GM23338 (cell line): Measurements from ENCODE around the gene WIPF3.

Source experiments
- CREB1 ChIP-seq: fragments of 250-450 bp; sonication (Bioruptor Pico); IDR thresholded peaks from 2 replicates; pipeline ENCODE4 v1.5.0; 2020; ENCODE audit warnings: low read depth, mild to moderate bottlenecking, moderate library complexity
- ETS1 ChIP-seq: IDR thresholded peaks from 2 replicates; pipeline ENCODE4 v1.6.1; 2016; ENCODE audit warnings: antibody characterized with exemption
- EZH2 ChIP-seq: fragments of 200-600 bp; sonication (generic); IDR thresholded peaks from one replicate; pipeline ENCODE4 v1.8.0; 2017; ENCODE audit warnings: antibody characterized with exemption, mild to moderate bottlenecking, low read depth; ENCODE audit not compliant: unreplicated experiment
- EZH2phosphoT487 ChIP-seq: fragments of 200-600 bp; sonication (generic); IDR thresholded peaks from one replicate; pipeline ENCODE4 v1.8.1; 2018; ENCODE audit warnings: antibody characterized with exemption; ENCODE audit not compliant: unreplicated experiment
- POLR2AphosphoS5 ChIP-seq: IDR thresholded peaks from 2 replicates; pipeline ENCODE4 v1.6.1; 2016; ENCODE audit warnings: antibody characterized with exemption, low read depth
- TF ChIP-seq, protein P1 (sequence below), 2 experiments: fragments of 200-600 bp in 1 of 2; sonication (generic) in 1 of 2; conservative IDR thresholded peaks; 2 replicates each; pipeline versions ENCODE4 v1.5.1 to v1.6.1; 2016 to 2017; ENCODE audit warnings: antibody characterized with exemption in 2 of 2, low read depth in 2 of 2, mild to moderate bottlenecking in 2 of 2, moderate library complexity in 1 of 2

DNA sequence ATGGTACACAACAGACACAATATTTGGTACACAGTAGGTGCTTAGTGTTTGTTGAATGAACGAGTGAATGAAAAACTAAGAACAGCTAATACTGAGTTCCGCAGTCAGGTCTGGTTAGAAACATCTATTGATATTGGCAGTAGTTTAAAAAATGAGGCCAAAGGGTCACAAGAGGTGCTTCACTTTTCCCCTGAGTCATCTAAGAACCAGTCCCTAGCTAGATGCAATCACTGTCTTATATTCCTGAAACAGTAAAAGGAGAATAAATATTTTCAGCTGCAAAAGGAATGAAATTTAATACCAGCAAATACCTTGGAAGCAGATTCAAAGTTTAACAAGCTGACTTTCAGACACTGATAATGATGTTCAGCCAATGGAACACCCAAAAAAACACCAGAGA is 128.8 kb downstream of the WIPF3 start:
- TF ChIP-seq EZH2 (no peak), EZH2phosphoT487 (no peak), ETS1 (no peak), POLR2AphosphoS5 (no peak), CREB1 (no peak)
- TF ChIP-seq, protein P1, sequence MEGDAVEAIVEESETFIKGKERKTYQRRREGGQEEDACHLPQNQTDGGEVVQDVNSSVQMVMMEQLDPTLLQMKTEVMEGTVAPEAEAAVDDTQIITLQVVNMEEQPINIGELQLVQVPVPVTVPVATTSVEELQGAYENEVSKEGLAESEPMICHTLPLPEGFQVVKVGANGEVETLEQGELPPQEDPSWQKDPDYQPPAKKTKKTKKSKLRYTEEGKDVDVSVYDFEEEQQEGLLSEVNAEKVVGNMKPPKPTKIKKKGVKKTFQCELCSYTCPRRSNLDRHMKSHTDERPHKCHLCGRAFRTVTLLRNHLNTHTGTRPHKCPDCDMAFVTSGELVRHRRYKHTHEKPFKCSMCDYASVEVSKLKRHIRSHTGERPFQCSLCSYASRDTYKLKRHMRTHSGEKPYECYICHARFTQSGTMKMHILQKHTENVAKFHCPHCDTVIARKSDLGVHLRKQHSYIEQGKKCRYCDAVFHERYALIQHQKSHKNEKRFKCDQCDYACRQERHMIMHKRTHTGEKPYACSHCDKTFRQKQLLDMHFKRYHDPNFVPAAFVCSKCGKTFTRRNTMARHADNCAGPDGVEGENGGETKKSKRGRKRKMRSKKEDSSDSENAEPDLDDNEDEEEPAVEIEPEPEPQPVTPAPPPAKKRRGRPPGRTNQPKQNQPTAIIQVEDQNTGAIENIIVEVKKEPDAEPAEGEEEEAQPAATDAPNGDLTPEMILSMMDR (conservative IDR thresholded peaks at IDR 0.05; ENCODE audit: low read depth in 2 of 2), result no peak
